H1 (cell line): ENCODE results near the gene SERPINE2. TPM values are rescaled to one million over a fixed set of nuclear protein-coding genes. Genes with fewer than 3 reads are reported as not detected.

ENCODE experiments used
- ATF3 ChIP-seq: IDR thresholded peaks from 2 replicates; pipeline ENCODE4 v1.6.1; 2011; ENCODE audit warnings: low read depth, mild to moderate bottlenecking, low read length; ENCODE audit not compliant: insufficient read depth
- FOSL1 ChIP-seq: IDR thresholded peaks from 2 replicates; pipeline ENCODE4 v1.6.1; 2011; ENCODE audit warnings: mild to moderate bottlenecking, low read depth, low read length, moderate library complexity; ENCODE audit not compliant: insufficient read depth
- KDM5A ChIP-seq: fragments of 200-600 bp; IDR thresholded peaks from 2 replicates; pipeline ENCODE4 v1.7.1; 2012; ENCODE audit warnings: mild to moderate bottlenecking, low read length, inconsistent platforms, mixed read lengths
- SRF ChIP-seq: IDR thresholded peaks from 2 replicates; pipeline ENCODE4 v1.6.1; 2011; ENCODE audit warnings: mild to moderate bottlenecking, low read depth, low read length, moderate library complexity
- polyA plus RNA-seq, 7 experiments: library from polyadenylated mRNA; depleted of rRNA in 3 of 7; stranded (reverse) in 5 of 7; unstranded in 2 of 7; fragments of >200 nt in 5 of 7; fragments of 200-250 nt in 2 of 7; gene quantifications; 1 replicate in 5 of 7; 2 replicates in 1 of 7; 4 replicates in 1 of 7; pipeline versions ENCODE4 v1.2.1 to v1.2.3, GENCODE V29; 2011 to 2013; ENCODE audit warnings: missing spikeins in 2 of 7, mixed read lengths in 2 of 7
- total RNA-seq: library from RNA; stranded (reverse); fragmentation: NEBNext Ultra II Directional; extraction: Animal tissue kit (Norgen Biotek cat#: 25700); gene quantifications from 2 replicates; pipeline ENCODE4 v1.2.1, GENCODE V29; 2021
- TF ChIP-seq, protein P1 (sequence below): IDR thresholded peaks from 2 replicates; pipeline ENCODE4 v1.6.1; 2012; ENCODE audit warnings: inconsistent platforms

Gene SERPINE2
- total and polyA plus RNA-seq, 2 of the 8 experiments (the other 6 are each of a cell fraction or from before 2014, with no cell fraction given) = 26.2 to 76.0 TPM

- TF ChIP-seq, protein P1, sequence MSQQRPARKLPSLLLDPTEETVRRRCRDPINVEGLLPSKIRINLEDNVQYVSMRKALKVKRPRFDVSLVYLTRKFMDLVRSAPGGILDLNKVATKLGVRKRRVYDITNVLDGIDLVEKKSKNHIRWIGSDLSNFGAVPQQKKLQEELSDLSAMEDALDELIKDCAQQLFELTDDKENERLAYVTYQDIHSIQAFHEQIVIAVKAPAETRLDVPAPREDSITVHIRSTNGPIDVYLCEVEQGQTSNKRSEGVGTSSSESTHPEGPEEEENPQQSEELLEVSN = no peak
- TF ChIP-seq FOSL1 (no peak), KDM5A (no peak), SRF (no peak), ATF3 (no peak)
These were observed 16.6 kb downstream of the SERPINE2 start (continued) for GRCh38 chr2:224022486-224022885.
